22Rv1 (cell line): Measurements from ENCODE around the gene RNF183.

ENCODE experiments used
- CTCF ChIP-seq: fragments of 450-650 bp; IDR thresholded peaks from 2 replicates; pipeline ENCODE4 v1.5.1; 2017; ENCODE audit warnings: mild to moderate bottlenecking
- ZFX ChIP-seq: fragments of 450-650 bp; IDR thresholded peaks from 2 replicates; pipeline ENCODE4 v1.6.1; 2017; ENCODE audit warnings: antibody characterized with exemption, borderline replicate concordance

DNA sequence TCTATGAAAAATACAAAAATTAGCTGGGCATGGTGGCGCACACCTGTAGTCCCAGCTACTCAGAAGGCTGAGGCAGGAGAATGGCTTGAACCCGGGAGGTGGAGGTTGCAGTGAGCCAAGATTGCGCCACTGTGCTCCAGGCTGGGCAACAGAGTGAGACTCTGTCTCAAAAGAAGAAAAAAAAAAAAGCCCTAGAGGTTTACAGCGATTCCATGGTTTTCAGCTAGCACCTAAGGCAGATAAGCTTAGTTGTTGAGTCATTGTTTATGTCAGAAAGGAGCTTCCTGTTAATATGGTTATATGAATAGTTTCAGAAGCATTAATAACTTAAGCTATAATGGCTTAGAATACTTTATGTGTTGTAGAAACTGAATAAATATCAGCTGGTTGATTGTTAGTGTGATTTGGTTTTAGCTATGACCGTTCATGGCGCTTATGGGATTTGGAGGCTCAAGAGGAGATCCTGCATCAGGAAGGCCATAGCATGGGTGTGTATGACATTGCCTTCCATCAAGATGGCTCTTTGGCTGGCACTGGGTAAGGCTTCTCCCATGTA, 13.0 kb downstream of the RNF183 start:
- no peak for TF ChIP-seq CTCF
- TF ChIP-seq ZFX = no peak
